Measurements from ENCODE around the gene HDAC10. TPM values are rescaled to one million over a fixed set of nuclear protein-coding genes. Genes with fewer than 3 reads are reported as not detected.
A peak's percentile ranks its signal among the peaks of the same experiment; 100 is the strongest.

Gene HDAC10
- total RNA-seq, 1 donor from 2014 or later: 42.1 TPM

DNA sequence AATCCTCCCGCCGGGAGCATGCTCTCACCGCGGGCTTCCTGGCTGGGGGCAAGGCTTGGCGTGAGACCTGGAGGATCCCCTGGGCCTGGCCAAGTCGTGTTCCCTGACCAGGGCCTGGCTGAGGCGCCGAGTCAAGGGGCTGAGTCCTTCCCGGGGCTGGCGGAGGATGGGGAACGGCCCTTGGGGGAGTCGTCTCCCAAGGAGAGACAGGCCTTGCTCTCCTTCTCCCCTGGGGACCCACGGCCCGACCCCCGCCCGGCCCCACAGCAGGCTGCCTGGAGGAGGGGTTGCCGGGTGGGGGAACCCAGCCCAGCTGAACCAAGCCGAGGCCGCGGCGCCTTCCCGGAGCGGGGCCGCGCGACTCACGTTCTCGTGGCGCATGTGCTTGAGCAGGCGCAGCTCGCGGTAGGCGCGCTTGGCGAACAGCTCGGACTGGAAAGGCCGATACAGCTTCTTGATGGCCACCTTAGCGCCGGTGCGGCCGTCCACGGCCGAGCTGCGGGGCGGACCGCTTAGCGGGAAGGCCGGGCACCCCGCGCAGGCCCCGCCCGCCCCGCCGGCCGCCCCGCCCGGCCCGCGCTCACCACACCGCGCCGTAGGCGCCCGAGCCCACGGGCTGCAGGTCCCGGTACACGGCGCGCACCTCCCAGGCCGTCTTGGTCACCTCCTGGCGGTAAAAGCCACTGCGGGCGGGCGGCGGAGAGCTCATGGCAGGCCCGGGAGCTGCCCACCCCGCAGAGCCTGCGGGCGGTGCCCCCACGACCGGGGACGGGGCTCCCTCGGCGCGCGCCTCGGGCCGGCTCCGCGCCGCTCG is 9.9 kb upstream of the HDAC10 start:
- Mint-ChIP-seq H3K9me3 (ENCODE audit: unreplicated experiment) (no peaks in the 10 kb centered on the region), H3K27ac (ENCODE audit: unreplicated experiment) (no peak overlapping the region), H3K36me3 (ENCODE audit: low read depth, unreplicated experiment) (peaks cover 5% of the 10 kb centered on the region), H3K4me1 (ENCODE audit: unreplicated experiment) (peaks cover 4% of the 10 kb centered on the region), H3K4me3 (ENCODE audit: unreplicated experiment) (peak overlapping the region; percentile 42), H3K27me3 (ENCODE audit: unreplicated experiment) (peaks cover 13% of the 10 kb centered on the region)
- TF ChIP-seq, protein P1, sequence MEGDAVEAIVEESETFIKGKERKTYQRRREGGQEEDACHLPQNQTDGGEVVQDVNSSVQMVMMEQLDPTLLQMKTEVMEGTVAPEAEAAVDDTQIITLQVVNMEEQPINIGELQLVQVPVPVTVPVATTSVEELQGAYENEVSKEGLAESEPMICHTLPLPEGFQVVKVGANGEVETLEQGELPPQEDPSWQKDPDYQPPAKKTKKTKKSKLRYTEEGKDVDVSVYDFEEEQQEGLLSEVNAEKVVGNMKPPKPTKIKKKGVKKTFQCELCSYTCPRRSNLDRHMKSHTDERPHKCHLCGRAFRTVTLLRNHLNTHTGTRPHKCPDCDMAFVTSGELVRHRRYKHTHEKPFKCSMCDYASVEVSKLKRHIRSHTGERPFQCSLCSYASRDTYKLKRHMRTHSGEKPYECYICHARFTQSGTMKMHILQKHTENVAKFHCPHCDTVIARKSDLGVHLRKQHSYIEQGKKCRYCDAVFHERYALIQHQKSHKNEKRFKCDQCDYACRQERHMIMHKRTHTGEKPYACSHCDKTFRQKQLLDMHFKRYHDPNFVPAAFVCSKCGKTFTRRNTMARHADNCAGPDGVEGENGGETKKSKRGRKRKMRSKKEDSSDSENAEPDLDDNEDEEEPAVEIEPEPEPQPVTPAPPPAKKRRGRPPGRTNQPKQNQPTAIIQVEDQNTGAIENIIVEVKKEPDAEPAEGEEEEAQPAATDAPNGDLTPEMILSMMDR (IDR thresholded peaks at IDR 0.05; ENCODE audit: unreplicated experiment): no peak
- no peak for DNase-seq (ENCODE audit: low spot score)

- DNase-seq (ENCODE audit: low spot score): no peak
- H3K27ac Mint-ChIP-seq (ENCODE audit: unreplicated experiment): no peak overlapping the region
- peaks cover 13% of the 10 kb centered on the region for H3K27me3 Mint-ChIP-seq (ENCODE audit: unreplicated experiment)
- H3K4me3 Mint-ChIP-seq (ENCODE audit: unreplicated experiment): peak overlapping the region; percentile 42
- no peaks in the 10 kb centered on the region for H3K9me3 Mint-ChIP-seq (ENCODE audit: unreplicated experiment)
- peaks cover 4% of the 10 kb centered on the region for H3K4me1 Mint-ChIP-seq (ENCODE audit: unreplicated experiment)
- peaks cover 5% of the 10 kb centered on the region for H3K36me3 Mint-ChIP-seq (ENCODE audit: low read depth, unreplicated experiment)
- TF ChIP-seq, protein P1 (IDR thresholded peaks at IDR 0.05; ENCODE audit: unreplicated experiment): no peak
Measured at GRCh38 chr22:50260434-50260800, 9.4 kb upstream of the HDAC10 start.

DNA sequence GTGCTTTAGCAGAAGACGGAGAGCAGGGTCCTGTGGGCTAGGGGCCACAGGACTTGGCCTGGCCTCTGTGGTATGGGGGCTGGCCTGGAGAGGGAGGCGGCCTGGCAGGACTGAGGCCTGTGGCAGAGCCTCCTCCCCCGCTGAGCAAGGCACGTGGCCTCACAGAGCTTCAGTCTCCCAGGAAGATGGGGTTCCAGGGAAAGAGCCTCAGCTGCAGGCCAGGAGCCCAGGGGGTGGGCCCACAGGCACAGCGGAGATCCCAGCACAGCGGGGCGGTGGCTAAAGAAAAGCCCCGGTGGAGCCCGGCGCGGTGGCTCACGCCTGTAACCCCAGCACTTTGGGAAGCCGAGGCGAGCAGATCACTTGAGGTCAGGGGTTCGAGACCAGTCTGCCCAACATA is 8.2 kb upstream of the HDAC10 start:
- TF ChIP-seq, protein P1 (IDR thresholded peaks at IDR 0.05; ENCODE audit: unreplicated experiment): no peak
- no peak overlapping the region for H3K27ac Mint-ChIP-seq (ENCODE audit: unreplicated experiment)
- no peak overlapping the region for H3K4me3 Mint-ChIP-seq (ENCODE audit: unreplicated experiment)
- DNase-seq (ENCODE audit: low spot score): no peak
- no peaks in the 10 kb centered on the region for H3K9me3 Mint-ChIP-seq (ENCODE audit: unreplicated experiment)
- H3K4me1 Mint-ChIP-seq (ENCODE audit: unreplicated experiment): no peaks in the 10 kb centered on the region
- peaks cover 9% of the 10 kb centered on the region for H3K27me3 Mint-ChIP-seq (ENCODE audit: unreplicated experiment)
- H3K36me3 Mint-ChIP-seq (ENCODE audit: low read depth, unreplicated experiment): no peaks in the 10 kb centered on the region

DNA sequence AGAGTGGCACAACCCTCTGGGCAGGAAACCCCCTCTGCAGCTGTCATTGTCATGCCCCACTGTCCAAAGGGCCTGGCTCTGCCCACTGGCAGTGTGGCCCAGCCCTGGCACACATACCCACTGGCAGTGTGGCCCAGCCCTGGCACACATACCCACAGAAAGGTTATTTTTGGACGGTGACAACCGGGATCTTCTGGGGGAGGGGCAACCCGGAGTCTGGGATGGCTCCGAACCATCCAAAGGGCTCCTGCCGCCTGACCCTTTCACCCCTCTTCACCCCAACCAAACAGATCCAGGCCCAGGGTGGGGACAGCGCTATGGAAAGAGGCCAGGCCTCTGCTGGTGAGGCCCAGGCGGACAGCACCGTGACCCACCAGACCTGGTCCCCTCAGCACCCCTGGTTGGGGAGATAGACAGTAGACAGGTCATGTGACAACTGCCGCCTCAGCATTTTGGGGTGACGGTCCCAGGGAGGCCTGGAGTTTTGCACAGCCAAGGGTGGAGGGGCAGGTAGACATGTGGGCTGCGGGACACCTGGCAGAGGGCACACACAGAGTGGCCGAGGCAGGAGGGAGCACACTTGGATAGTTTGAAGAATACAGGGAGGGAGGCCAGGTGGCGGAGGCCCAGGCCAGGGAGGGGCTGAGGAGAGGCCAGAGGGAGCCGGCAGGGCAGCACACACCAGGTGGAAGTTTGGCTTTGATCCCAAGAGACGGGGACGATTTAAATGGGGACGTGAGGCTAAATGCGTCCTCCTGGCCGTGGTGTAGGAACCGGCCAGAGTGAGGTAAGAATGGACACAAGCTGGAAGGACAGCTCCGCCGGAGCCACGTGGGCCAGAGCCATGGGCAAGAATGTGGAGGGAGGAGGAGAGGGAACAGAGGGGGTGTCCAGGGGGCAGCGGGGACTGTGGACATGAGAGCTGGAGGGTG is 7.6 kb upstream of the HDAC10 start:
- no peak overlapping the region for H3K27ac Mint-ChIP-seq (ENCODE audit: unreplicated experiment)
- no peaks in the 10 kb centered on the region for H3K9me3 Mint-ChIP-seq (ENCODE audit: unreplicated experiment)
- no peak overlapping the region for H3K4me3 Mint-ChIP-seq (ENCODE audit: unreplicated experiment)
- no peak for DNase-seq (ENCODE audit: low spot score)
- no peaks in the 10 kb centered on the region for H3K4me1 Mint-ChIP-seq (ENCODE audit: unreplicated experiment)
- H3K27me3 Mint-ChIP-seq (ENCODE audit: unreplicated experiment): peaks cover 9% of the 10 kb centered on the region
- TF ChIP-seq, protein P1 (IDR thresholded peaks at IDR 0.05; ENCODE audit: unreplicated experiment): no peak
- no peaks in the 10 kb centered on the region for H3K36me3 Mint-ChIP-seq (ENCODE audit: low read depth, unreplicated experiment)

Data from endothelial cell (in vitro differentiated cells).